AG09309 (cell line): ENCODE measurements around the gene ZNF385B.

ENCODE experiments used
- DNase-seq: peaks from one replicate; pipeline ENCODE4 v3.0.0-alpha.2; 2010; ENCODE audit warnings: low read depth
- H3K4me3 ChIP-seq: 2 replicates; pipeline ENCODE4 v1.5.1; 2011; ENCODE audit warnings: mild to moderate bottlenecking, low read depth, low read length, moderate library complexity; ENCODE audit not compliant: control insufficient read depth
- CTCF ChIP-seq: IDR thresholded peaks from 2 replicates; pipeline ENCODE4 v1.5.1; 2011; ENCODE audit warnings: mild to moderate bottlenecking, low read depth, low read length, inconsistent platforms; ENCODE audit not compliant: insufficient read depth, control insufficient read depth; ENCODE audit errors: missing control alignments

ZNF385B gene

DNA sequence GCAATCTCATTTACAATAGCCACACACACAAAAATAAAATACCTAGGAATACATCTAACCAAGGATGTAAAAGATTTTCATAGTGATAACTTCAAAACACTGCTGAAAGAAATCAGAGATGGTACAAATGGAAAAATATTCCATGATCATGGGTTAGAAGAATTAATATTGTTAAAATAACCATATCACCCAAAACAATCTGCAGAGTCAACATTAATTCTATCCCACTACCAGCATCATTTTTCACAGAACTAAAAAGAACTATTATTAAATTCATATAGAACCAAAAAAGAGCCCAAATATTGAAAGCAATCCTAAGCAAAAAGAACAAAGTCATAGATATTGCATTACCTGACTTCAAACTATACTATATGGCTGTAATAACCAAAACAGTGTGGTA lies 50.4 kb downstream of the ZNF385B start:
- DNase-seq: no peak
- TF ChIP-seq CTCF: no peak
- H3K4me3 ChIP-seq: no peak overlapping the region

DNA sequence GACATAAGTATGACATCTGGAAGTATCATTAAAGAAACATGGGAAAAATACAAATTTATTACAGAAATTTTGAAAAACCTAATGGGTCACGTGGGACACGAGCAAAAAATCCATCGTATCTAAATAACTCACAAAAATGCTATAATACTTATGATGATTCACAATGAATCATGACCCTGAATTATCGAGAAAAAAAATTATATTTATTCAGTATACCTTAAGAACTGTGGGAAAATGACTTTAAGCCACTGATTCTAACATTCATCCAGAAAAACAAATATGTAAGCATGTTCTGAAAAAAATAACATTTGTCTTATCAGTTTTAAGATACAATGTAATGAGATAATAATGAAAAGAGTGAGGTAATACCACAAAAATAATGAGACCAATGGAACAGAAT lies 51.8 kb downstream of the ZNF385B start:
- no peak for DNase-seq
- no peak overlapping the region for H3K4me3 ChIP-seq
- TF ChIP-seq CTCF: no peak

DNA sequence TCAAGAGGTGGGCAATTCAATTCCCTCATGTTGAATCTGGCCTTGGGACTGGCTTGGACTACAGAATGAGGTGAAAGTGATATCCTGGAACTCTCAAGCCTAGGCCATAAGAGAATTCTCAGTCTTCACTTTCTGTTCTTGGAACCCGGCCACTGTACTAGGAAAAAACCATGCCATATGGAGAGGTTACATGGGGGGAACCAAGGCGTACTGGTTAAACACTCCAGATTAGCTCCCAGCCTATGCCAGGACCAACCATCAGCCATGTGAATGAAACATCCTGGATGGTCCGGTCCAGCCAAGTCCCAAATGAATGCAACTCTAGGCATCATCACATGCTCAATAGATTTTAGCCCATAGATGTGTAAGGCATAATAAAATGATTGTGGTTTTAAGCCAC lies 56.4 kb downstream of the ZNF385B start:
- no peak overlapping the region for H3K4me3 ChIP-seq

DNA sequence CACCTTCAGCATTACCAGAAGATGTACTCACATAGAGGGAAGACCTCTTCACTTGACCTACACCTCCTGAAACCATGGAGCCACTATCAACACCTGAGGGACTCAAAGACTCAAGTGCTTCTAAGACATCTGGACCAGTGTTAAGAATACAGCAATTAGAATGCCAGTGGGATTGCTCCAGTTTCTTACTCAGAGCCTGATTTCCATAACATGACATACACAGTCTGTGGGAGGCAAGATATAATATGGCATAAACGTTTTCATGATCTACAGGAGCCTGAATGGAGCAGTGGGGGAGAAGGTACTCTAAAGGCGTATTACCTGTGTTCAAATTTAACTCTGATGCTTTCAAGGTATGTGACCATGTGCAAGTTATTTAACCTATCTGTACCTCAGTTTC lies 57.2 kb downstream of the ZNF385B start:
- DNase-seq: no peak
- no peak overlapping the region for H3K4me3 ChIP-seq
- no peak for TF ChIP-seq CTCF

More for the DNA sequence above, 56.4 kb downstream of the ZNF385B start:
- TF ChIP-seq CTCF: no peak
- no peak for DNase-seq

DNA sequence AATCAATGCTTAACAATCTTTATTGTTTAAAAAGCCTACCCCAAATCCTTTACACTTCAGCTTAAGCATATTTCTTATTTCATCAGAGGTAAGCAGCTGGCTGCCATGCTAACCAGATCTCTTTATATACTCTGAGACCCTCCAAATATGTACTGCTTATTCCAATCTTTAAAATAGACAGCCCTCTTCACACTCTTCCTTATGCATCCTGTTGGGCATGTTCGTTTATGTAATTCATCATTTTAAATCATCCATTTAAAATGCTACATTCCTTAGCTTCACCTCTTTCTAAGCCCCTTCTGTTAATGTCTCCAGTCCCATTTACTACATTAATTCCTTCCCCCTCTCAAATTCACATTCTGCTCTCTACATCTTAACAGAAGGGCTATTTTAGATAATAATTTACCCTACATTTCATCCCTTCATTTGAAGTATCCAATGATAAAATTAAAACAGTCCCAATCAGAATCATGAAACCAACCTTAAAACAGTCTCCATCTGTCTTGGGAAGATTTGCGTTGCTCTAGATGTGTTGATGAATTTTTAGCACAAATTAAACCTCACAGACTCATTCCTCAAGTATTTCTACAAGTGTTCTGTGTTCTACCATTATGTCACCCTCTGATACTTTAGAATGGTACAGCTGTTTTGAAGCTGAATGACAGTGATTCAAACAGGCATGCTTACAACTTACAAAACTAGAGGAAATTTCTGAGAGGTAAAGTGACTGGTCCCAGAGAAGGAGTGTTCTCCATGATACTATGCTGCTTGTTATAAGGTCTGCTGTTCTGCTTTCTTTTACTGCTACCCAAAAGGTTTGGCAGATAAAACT lies 59.1 kb downstream of the ZNF385B start:
- DNase-seq: no peak
- no peak for TF ChIP-seq CTCF
- no peak overlapping the region for H3K4me3 ChIP-seq

GRCh38 chr2:179800776-179801175 lies 60.6 kb downstream of the ZNF385B start:
- TF ChIP-seq CTCF: no peak
- no peak overlapping the region for H3K4me3 ChIP-seq
- no peak for DNase-seq
